Thyroid gland (tissue), 4 donors: ENCODE data around the gene CCDC148.

Experiments used
- POLR2A ChIP-seq, 2 donors: fragments of 450-650 bp; IDR thresholded peaks; one replicate each; pipeline ENCODE4 v1.6.1; 2017; ENCODE audit warnings: antibody characterized with exemption in 2 of 2, mild to moderate bottlenecking in 2 of 2, moderate library complexity in 1 of 2
- TF ChIP-seq, protein P1 (sequence below), 6 experiments: fragments of 200-600 bp in 3 of 6; fragments of 450-650 bp in 3 of 6; sonication (generic) in 3 of 6; IDR thresholded peaks; one replicate each; pipeline ENCODE4 v1.5.1; 2016 to 2019; ENCODE audit warnings: antibody characterized with exemption in 6 of 6, mild to moderate bottlenecking in 2 of 6, inconsistent platforms in 1 of 6, moderate library complexity in 1 of 6

DNA sequence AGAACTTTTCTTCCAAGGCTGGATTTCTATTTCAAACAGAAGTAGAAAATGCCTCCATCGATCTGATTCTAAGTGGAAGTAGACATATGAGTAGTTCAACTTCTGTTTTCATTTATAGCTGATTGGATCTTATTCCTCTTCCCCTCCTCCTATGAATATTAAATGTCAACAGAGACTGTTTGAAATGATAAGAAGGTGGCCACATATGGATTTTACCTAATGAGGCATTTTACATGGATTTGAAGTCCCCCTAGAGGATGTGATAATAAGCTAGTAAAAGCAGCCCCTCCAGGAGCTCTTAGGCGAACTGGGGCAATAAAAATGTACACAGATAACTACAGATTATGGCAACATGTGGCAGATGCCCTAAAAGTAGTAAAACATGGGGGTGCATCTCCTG is 283.8 kb downstream of the CCDC148 start:
- TF ChIP-seq, protein P1, sequence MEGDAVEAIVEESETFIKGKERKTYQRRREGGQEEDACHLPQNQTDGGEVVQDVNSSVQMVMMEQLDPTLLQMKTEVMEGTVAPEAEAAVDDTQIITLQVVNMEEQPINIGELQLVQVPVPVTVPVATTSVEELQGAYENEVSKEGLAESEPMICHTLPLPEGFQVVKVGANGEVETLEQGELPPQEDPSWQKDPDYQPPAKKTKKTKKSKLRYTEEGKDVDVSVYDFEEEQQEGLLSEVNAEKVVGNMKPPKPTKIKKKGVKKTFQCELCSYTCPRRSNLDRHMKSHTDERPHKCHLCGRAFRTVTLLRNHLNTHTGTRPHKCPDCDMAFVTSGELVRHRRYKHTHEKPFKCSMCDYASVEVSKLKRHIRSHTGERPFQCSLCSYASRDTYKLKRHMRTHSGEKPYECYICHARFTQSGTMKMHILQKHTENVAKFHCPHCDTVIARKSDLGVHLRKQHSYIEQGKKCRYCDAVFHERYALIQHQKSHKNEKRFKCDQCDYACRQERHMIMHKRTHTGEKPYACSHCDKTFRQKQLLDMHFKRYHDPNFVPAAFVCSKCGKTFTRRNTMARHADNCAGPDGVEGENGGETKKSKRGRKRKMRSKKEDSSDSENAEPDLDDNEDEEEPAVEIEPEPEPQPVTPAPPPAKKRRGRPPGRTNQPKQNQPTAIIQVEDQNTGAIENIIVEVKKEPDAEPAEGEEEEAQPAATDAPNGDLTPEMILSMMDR (IDR thresholded peaks at IDR 0.05): no peak
- TF ChIP-seq POLR2A (IDR thresholded peaks at IDR 0.05): no peak
